Measurements from ENCODE around the gene LRRC46. TPM values are rescaled to one million over a fixed set of nuclear protein-coding genes. Genes with fewer than 3 reads are reported as not detected.

Gene LRRC46
- total and polyA plus RNA-seq, 4 donors: 0.51 to 0.87 TPM; not detected in 2

GRCh38 chr17:47806913-47807255 is 24.6 kb upstream of the LRRC46 start:
- Histone ChIP-seq H3K27me3 (ENCODE audit: control insufficient read depth in 1 of 2, insufficient read depth in 2 of 2, low read length in 1 of 2) (no peaks in the 10 kb centered on the region), H3K9me3 (ENCODE audit: control insufficient read depth, low read length) (no peaks in the 10 kb centered on the region), H3K27ac (ENCODE audit: low read depth in 1 of 2, low read length in 2 of 2) (no peak overlapping the region), H3K4me1 (ENCODE audit: control insufficient read depth in 1 of 2, insufficient read depth in 2 of 2, low read length in 2 of 2) (no peaks in the 10 kb centered on the region), H3K4me3 (ENCODE audit: low read length in 2 of 2) (no peak overlapping the region), H3K36me3 (ENCODE audit: control insufficient read depth in 1 of 2, insufficient read depth in 2 of 2, low read length in 1 of 2) (no peaks in the 10 kb centered on the region)
- no peak for DNase-seq
- ATAC-seq (ENCODE audit: low FRiP score): no peak
- intact Hi-C loops (cut with DNase I): loop anchor here (10.0 kb wide), 1 partner anchor 112 kb away; the partner anchor contains the start of gene TBKBP1 (in 2 of the 2)
- 91% methylated on average over 9 of the region's 9 CpGs for WGBS, 2 donors

DNA sequence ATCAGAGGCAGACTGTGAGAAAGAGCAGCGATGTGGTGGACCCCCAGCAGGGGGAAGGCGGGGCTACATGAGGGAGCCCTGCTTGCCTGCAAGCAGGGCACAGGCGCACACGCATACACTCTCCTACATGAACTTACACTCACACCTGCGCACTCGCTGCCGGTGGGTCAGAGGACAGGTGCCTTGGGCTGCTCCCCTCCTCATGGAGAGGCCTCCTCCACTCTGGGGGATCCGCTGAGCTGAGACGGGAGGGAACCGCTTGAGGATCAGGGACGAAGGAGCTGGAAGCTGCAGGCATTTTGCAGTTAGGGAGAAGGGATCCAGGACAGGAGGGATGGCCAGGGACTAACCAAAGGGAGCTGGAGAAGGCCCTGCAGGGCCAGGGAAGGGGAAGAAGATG is 24.0 kb upstream of the LRRC46 start:
- H3K9me3 ChIP-seq (ENCODE audit: control insufficient read depth, low read length): no peaks in the 10 kb centered on the region
- H3K27me3 ChIP-seq (ENCODE audit: control insufficient read depth in 1 of 2, insufficient read depth in 2 of 2, low read length in 1 of 2): no peaks in the 10 kb centered on the region
- intact Hi-C loops (cut with DNase I): loop anchor here (10.0 kb wide), 1 partner anchor 113 kb away; the partner anchor contains the start of gene TBKBP1 (in 2 of the 2)
- no peaks in the 10 kb centered on the region for H3K4me1 ChIP-seq (ENCODE audit: control insufficient read depth in 1 of 2, insufficient read depth in 2 of 2, low read length in 2 of 2)
- H3K36me3 ChIP-seq (ENCODE audit: control insufficient read depth in 1 of 2, insufficient read depth in 2 of 2, low read length in 1 of 2): no peaks in the 10 kb centered on the region
- ATAC-seq (ENCODE audit: low FRiP score) (no peak), DNase-seq (no peak)
- 86 to 90% methylated on average over 11 of the region's 11 CpGs for WGBS, 2 donors
- H3K27ac ChIP-seq (ENCODE audit: low read depth in 1 of 2, low read length in 2 of 2): no peak overlapping the region
- H3K4me3 ChIP-seq (ENCODE audit: low read length in 2 of 2): no peak overlapping the region

DNA sequence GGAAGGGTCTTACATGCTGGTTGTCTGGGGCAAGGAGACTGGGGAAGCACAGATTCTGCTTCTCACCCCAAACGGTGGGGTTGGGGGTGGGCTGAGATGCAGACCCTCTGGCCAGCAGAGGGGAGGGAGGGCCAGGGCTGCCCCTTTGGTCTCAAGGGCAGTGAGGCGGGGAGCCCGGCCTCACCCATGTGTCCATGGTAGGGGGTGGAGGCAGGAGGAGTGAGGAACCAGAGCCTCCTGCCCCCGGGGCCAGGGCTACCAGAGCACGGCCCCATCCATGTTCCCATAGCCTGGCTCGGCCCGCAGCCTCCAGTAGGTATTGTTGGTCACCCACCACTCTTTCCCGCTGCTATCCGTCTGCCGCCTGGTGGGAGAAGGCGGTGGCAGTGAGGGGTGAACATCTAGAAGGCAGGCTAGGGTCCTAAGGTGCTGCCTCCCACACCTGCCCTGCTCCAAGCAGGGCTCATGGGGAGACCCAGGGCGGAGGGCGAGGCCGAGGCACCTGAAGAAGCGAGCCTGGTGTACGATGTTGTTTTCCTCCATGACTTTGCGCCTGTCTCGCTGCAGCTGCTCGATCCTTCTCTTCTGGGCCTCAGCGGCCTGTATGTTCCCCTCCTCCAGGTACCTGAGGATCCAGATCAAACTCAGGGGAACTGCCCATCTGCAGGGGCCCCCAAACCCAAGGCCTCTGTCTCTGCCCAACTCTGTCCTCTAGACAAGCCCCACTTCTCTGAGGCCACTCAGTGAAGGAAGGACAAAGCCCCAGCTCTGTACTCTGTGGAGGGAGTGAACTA is 23.2 kb upstream of the LRRC46 start:
- no peaks in the 10 kb centered on the region for H3K27me3 ChIP-seq (ENCODE audit: control insufficient read depth in 1 of 2, insufficient read depth in 2 of 2, low read length in 1 of 2)
- DNase-seq: peak in 1 of 2 donors; percentile 29
- no peaks in the 10 kb centered on the region for H3K4me1 ChIP-seq (ENCODE audit: control insufficient read depth in 1 of 2, insufficient read depth in 2 of 2, low read length in 2 of 2)
- no peaks in the 10 kb centered on the region for H3K9me3 ChIP-seq (ENCODE audit: control insufficient read depth, low read length)
- 90 to 94% methylated on average over 19 to 20 of the region's 20 CpGs for WGBS, 2 donors
- H3K27ac ChIP-seq (ENCODE audit: low read depth in 1 of 2, low read length in 2 of 2): no peak overlapping the region
- no peaks in the 10 kb centered on the region for H3K36me3 ChIP-seq (ENCODE audit: control insufficient read depth in 1 of 2, insufficient read depth in 2 of 2, low read length in 1 of 2)
- no peak for ATAC-seq (ENCODE audit: low FRiP score)
- no peak overlapping the region for H3K4me3 ChIP-seq (ENCODE audit: low read length in 2 of 2)
- intact Hi-C loops (cut with DNase I): loop anchor here (10.0 kb wide), 1 partner anchor 113 kb away; the partner anchor contains the start of gene TBKBP1 (in 2 of the 2)

DNA sequence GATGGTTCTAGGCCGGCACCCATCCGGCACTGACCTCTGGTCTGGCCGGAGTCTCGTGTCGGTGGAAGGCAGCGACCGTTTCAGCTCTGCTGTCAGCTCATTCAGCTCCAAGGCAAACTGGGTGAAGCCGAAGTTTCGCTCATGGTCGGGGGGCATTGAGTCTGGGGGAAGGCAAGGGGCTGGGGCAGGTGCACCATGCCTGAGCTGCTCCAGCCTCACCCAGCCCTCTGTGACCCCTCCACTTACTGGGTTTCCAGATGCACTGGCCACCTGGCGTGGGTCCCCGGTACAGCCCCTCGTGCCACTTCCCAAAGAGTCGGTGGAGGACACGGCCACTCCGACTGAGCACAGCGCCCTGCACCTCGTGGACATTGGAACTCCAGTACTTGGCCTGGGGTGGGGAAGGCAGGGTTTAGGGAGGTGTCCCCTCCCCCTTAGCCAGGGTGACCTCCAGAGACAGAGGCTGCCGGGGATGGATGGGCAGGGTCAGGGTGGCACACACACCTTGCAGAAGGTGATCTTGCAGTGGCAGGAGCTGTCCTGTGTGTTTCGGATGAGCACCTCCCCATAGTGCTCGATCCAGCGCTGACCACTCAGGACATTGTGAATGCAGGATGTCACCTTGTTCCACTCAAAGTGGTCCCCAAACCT is 22.5 kb upstream of the LRRC46 start:
- ATAC-seq (ENCODE audit: low FRiP score): no peak
- Histone ChIP-seq H3K4me1 (ENCODE audit: control insufficient read depth in 1 of 2, insufficient read depth in 2 of 2, low read length in 2 of 2) (no peaks in the 10 kb centered on the region), H3K36me3 (ENCODE audit: control insufficient read depth in 1 of 2, insufficient read depth in 2 of 2, low read length in 1 of 2) (no peaks in the 10 kb centered on the region), H3K9me3 (ENCODE audit: control insufficient read depth, low read length) (no peaks in the 10 kb centered on the region), H3K4me3 (ENCODE audit: low read length in 2 of 2) (no peak overlapping the region), H3K27me3 (ENCODE audit: control insufficient read depth in 1 of 2, insufficient read depth in 2 of 2, low read length in 1 of 2) (no peaks in the 10 kb centered on the region), H3K27ac (ENCODE audit: low read depth in 1 of 2, low read length in 2 of 2) (no peak overlapping the region)
- 93% methylated on average over 22 of the region's 22 CpGs for WGBS, 2 donors
- intact Hi-C loops (cut with DNase I): loop anchor here (10.0 kb wide), 1 partner anchor 114 kb away; the partner anchor contains the start of gene TBKBP1 (in 2 of the 2)
- DNase-seq: peak in 1 of 2 donors; percentile 29

- H3K9me3 ChIP-seq (ENCODE audit: control insufficient read depth, low read length): no peaks in the 10 kb centered on the region
- ATAC-seq (ENCODE audit: low FRiP score) (no peak), DNase-seq (peak in 1 of 2 donors; percentile 54)
- 48 to 50% methylated on average over 10 of the region's 10 CpGs for WGBS, 2 donors
- no peaks in the 10 kb centered on the region for H3K36me3 ChIP-seq (ENCODE audit: control insufficient read depth in 1 of 2, insufficient read depth in 2 of 2, low read length in 1 of 2)
- intact Hi-C loops (cut with DNase I): no loop called here
- no peaks in the 10 kb centered on the region for H3K27me3 ChIP-seq (ENCODE audit: control insufficient read depth in 1 of 2, insufficient read depth in 2 of 2, low read length in 1 of 2)
- H3K27ac ChIP-seq (ENCODE audit: low read depth in 1 of 2, low read length in 2 of 2): peak overlapping the region in 1 of 2 donors; percentile 49
- H3K4me1 ChIP-seq (ENCODE audit: control insufficient read depth in 1 of 2, insufficient read depth in 2 of 2, low read length in 2 of 2): no peaks in the 10 kb centered on the region
- H3K4me3 ChIP-seq (ENCODE audit: low read length in 2 of 2): no peak overlapping the region
Measured at GRCh38 chr17:47810200-47810821, 21.2 kb upstream of the LRRC46 start.

GRCh38 chr17:47810901-47811635 is 20.4 kb upstream of the LRRC46 start:
- no peaks in the 10 kb centered on the region for H3K27me3 ChIP-seq (ENCODE audit: control insufficient read depth in 1 of 2, insufficient read depth in 2 of 2, low read length in 1 of 2)
- ATAC-seq (ENCODE audit: low FRiP score) (no peak), DNase-seq (peak; percentile 35 to 46)
- no peak overlapping the region for H3K27ac ChIP-seq (ENCODE audit: low read depth in 1 of 2, low read length in 2 of 2)
- H3K4me3 ChIP-seq (ENCODE audit: low read length in 2 of 2): no peak overlapping the region
- WGBS, 2 donors: 65 to 77% methylated on average over 9 of the region's 9 CpGs
- H3K9me3 ChIP-seq (ENCODE audit: control insufficient read depth, low read length): no peaks in the 10 kb centered on the region
- H3K4me1 ChIP-seq (ENCODE audit: control insufficient read depth in 1 of 2, insufficient read depth in 2 of 2, low read length in 2 of 2): no peaks in the 10 kb centered on the region
- peaks cover 0 to 2% of the 10 kb centered on the region in 2 donors for H3K36me3 ChIP-seq (ENCODE audit: control insufficient read depth in 1 of 2, insufficient read depth in 2 of 2, low read length in 1 of 2)
- intact Hi-C loops (cut with DNase I): no loop called here

GRCh38 chr17:47811709-47812108 is 19.8 kb upstream of the LRRC46 start:
- H3K4me1 ChIP-seq (ENCODE audit: control insufficient read depth in 1 of 2, insufficient read depth in 2 of 2, low read length in 2 of 2): no peaks in the 10 kb centered on the region
- no peaks in the 10 kb centered on the region for H3K9me3 ChIP-seq (ENCODE audit: control insufficient read depth, low read length)
- H3K27ac ChIP-seq (ENCODE audit: low read depth in 1 of 2, low read length in 2 of 2): no peak overlapping the region
- WGBS, 2 donors: 72 to 88% methylated on average over 7 of the region's 7 CpGs
- H3K27me3 ChIP-seq (ENCODE audit: control insufficient read depth in 1 of 2, insufficient read depth in 2 of 2, low read length in 1 of 2): no peaks in the 10 kb centered on the region
- ATAC-seq (ENCODE audit: low FRiP score): no peak
- H3K36me3 ChIP-seq (ENCODE audit: control insufficient read depth in 1 of 2, insufficient read depth in 2 of 2, low read length in 1 of 2): peaks cover 0 to 3% of the 10 kb centered on the region in 2 donors
- no peak overlapping the region for H3K4me3 ChIP-seq (ENCODE audit: low read length in 2 of 2)
- no peak for DNase-seq
- intact Hi-C loops (cut with DNase I): no loop called here

DNA sequence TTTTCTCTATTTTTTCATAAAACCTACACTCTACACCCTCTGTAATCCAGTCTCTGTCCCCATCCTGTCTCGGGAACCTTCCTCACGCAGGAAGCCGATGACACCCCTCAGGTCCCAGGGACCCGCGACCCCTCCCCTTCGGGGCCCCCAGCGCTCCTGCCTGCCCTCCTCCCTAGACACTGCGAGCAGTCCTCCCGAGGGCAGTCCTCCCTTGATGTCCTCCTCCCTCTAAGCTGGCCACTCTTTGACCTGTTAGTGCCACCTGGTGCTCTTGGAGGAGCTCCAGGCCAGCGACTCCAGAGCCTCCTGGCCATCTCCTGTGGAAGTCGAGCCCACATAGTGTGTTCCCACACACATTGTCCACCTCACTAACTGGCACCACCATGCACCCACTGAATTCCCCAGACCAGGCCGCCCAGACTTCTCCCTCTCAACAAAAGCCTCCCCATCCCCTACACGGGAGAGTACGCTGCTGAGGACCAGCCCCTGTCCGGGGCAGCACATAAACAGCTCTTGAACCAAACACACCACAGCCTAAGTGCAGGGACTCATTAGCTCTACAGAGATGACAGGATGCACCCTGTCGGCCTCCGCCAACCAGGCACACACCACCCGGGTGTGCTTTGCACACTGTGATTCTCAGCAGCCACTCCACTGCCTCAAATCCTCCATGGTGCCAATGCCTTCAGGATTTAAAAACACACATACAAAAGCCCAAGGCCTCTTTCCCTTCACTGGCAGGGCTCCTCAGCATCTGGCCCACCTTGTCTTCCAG is 19.1 kb upstream of the LRRC46 start:
- peaks cover 0 to 7% of the 10 kb centered on the region in 2 donors for H3K36me3 ChIP-seq (ENCODE audit: control insufficient read depth in 1 of 2, insufficient read depth in 2 of 2, low read length in 1 of 2)
- peak; percentile 26 to 54 for DNase-seq
- no peak for ATAC-seq (ENCODE audit: low FRiP score)
- H3K27ac ChIP-seq (ENCODE audit: low read depth in 1 of 2, low read length in 2 of 2): no peak overlapping the region
- H3K4me3 ChIP-seq (ENCODE audit: low read length in 2 of 2): no peak overlapping the region
- 85 to 88% methylated on average over 18 of the region's 18 CpGs for WGBS, 2 donors
- H3K9me3 ChIP-seq (ENCODE audit: control insufficient read depth, low read length): no peaks in the 10 kb centered on the region
- intact Hi-C loops (cut with DNase I): no loop called here
- no peaks in the 10 kb centered on the region for H3K27me3 ChIP-seq (ENCODE audit: control insufficient read depth in 1 of 2, insufficient read depth in 2 of 2, low read length in 1 of 2)
- no peaks in the 10 kb centered on the region for H3K4me1 ChIP-seq (ENCODE audit: control insufficient read depth in 1 of 2, insufficient read depth in 2 of 2, low read length in 2 of 2)
